ENCODE results near the gene ITPRIP. TPM values are rescaled to one million over a fixed set of nuclear protein-coding genes. Genes with fewer than 3 reads are reported as not detected.

The ITPRIP gene
- total RNA-seq, 2 donors from 2014 or later: 5.9 to 9.6 TPM

- H3K4me3 ChIP-seq: no peak overlapping the region
- H3K27ac ChIP-seq: no peak overlapping the region
- H3K9me3 ChIP-seq: no peaks in the 10 kb centered on the region
- H3K27me3 ChIP-seq: no peaks in the 10 kb centered on the region
- intact Hi-C loops (cut with DNase I): no loop called here
- TF ChIP-seq CTCF (IDR thresholded peaks at IDR 0.05): no peak
- H3K36me3 ChIP-seq: peaks cover 15% of the 10 kb centered on the region
- H3K4me1 ChIP-seq: peaks cover 4% of the 10 kb centered on the region
- no peak for DNase-seq
- no peak overlapping the region for H3K9ac ChIP-seq (ENCODE audit: low read depth in 2 of 2, low read length in 2 of 2)
Observed at GRCh38 chr10:104317726-104318299, 20.5 kb downstream of the ITPRIP start.

GRCh38 chr10:104317269-104317710, 21.0 kb downstream of the ITPRIP start:
- Histone ChIP-seq H3K36me3 (peaks cover 15% of the 10 kb centered on the region), H3K4me3 (no peak overlapping the region), H3K4me1 (peaks cover 4% of the 10 kb centered on the region), H3K9ac (ENCODE audit: low read depth in 2 of 2, low read length in 2 of 2) (no peak overlapping the region), H3K27ac (no peak overlapping the region), H3K9me3 (no peaks in the 10 kb centered on the region), H3K27me3 (no peaks in the 10 kb centered on the region)
- no peak for DNase-seq
- TF ChIP-seq CTCF (IDR thresholded peaks at IDR 0.05): no peak
- intact Hi-C loops (cut with DNase I): no loop called here

GRCh38 chr10:104316321-104317099, 21.8 kb downstream of the ITPRIP start:
- H3K27me3 ChIP-seq: no peaks in the 10 kb centered on the region
- intact Hi-C loops (cut with DNase I): no loop called here
- H3K36me3 ChIP-seq: peaks cover 15% of the 10 kb centered on the region
- H3K4me1 ChIP-seq: peaks cover 4% of the 10 kb centered on the region
- no peak overlapping the region for H3K27ac ChIP-seq
- no peak overlapping the region for H3K9ac ChIP-seq (ENCODE audit: low read depth in 2 of 2, low read length in 2 of 2)
- no peak overlapping the region for H3K4me3 ChIP-seq
- TF ChIP-seq CTCF (IDR thresholded peaks at IDR 0.05): no peak
- H3K9me3 ChIP-seq: no peaks in the 10 kb centered on the region
- DNase-seq: no peak

- Histone ChIP-seq H3K36me3 (peaks cover 15% of the 10 kb centered on the region), H3K9me3 (no peaks in the 10 kb centered on the region), H3K4me1 (peaks cover 4% of the 10 kb centered on the region), H3K27me3 (no peaks in the 10 kb centered on the region), H3K4me3 (no peak overlapping the region), H3K27ac (no peak overlapping the region), H3K9ac (ENCODE audit: low read depth in 2 of 2, low read length in 2 of 2) (no peak overlapping the region)
- no peak for DNase-seq
- TF ChIP-seq CTCF (IDR thresholded peaks at IDR 0.05): no peak
- intact Hi-C loops (cut with DNase I): no loop called here
Observed at GRCh38 chr10:104315486-104315921, 22.8 kb downstream of the ITPRIP start.

- H3K36me3 ChIP-seq: peaks cover 15% of the 10 kb centered on the region
Observed at GRCh38 chr10:104314591-104315485, 23.4 kb downstream of the ITPRIP start.

More at GRCh38 chr10:104314591-104315485, 23.4 kb downstream of the ITPRIP start:
- H3K4me1 ChIP-seq: peaks cover 4% of the 10 kb centered on the region
- no peak overlapping the region for H3K9ac ChIP-seq (ENCODE audit: low read depth in 2 of 2, low read length in 2 of 2)
- intact Hi-C loops (cut with DNase I): no loop called here
- H3K27me3 ChIP-seq: no peaks in the 10 kb centered on the region
- no peak for DNase-seq
- H3K4me3 ChIP-seq: no peak overlapping the region
- no peak overlapping the region for H3K27ac ChIP-seq
- TF ChIP-seq CTCF (IDR thresholded peaks at IDR 0.05): no peak
- H3K9me3 ChIP-seq: no peaks in the 10 kb centered on the region

Measured in colonic mucosa (tissue), 4 donors.